ENCODE data around the gene EDARADD.
"Not testable (repeated sequence)": the region's sequence is repeated elsewhere in the genome, so short reads cannot be mapped to it uniquely, and the experiment has no call there.

Gene EDARADD

DNA sequence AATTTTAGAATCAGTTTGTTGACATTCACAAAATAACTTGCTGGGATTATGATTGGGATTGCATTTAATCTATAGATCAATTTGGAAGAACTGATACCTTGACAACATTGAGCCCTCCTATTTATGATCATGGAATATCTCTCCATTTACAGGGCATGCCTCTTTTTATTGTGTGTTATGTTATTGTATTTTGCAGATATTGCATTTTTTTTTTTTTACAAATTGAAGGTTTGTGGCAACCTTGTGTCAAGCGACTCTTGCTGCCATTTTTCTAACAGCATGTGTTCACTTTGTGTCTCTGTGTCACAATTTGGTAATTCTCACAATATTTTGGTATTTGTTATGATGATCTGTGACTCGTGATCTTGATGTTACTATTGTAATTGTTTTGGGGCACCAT, 46.3 kb downstream of the EDARADD start:
- no peak for DNase-seq

GRCh38 chr1:236450779-236451178, 56.7 kb downstream of the EDARADD start:
- DNase-seq: no peak

DNA sequence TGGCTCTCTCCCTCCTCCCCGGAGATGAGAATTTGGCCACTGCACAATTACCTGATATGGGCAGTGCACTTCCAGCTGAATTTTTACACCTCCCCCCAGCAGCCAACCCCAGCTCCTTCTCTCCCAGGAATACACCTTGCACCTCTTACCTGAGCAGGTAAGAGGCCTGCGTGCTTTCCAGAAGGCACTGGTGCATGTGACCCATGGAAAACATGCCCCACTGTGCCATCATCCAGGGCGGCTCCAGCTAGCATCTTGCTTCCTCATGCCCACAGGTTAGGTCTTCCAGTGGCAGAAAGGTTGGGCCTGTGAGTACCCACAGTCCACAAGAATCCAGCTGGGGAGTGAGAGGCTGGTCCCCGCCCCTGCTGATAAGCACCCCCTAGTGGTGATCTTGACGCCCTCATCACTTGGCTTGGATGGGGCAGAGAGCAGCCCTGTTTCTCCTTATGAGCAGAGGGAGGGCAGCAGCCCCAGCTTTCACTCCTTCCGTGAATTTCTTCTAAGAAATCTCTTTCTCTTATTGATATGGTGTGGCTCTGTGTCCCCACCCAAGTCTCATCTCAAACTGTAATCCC, 57.8 kb downstream of the EDARADD start:
- DNase-seq: peak in 1 of 2 experiments; percentile 1

DNA sequence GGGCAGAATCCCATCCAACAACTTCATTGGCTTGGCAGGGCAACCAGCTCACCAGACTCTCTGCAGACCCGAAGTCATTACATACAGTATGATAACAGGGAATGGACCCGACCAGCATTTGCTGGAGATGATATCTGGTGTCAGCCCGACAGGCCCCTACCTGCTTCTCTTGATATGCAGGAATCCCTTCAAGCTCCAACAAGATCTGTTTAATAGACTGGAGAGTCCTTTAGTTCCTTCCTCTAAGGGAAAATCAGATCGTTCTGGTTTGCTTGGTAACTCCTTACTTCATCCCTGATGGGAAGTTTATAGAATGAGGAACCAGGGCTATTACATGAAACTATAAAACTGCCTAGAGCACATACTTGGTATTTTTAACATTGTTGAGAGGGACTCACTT, 61.2 kb downstream of the EDARADD start:
- DNase-seq: no peak

DNA sequence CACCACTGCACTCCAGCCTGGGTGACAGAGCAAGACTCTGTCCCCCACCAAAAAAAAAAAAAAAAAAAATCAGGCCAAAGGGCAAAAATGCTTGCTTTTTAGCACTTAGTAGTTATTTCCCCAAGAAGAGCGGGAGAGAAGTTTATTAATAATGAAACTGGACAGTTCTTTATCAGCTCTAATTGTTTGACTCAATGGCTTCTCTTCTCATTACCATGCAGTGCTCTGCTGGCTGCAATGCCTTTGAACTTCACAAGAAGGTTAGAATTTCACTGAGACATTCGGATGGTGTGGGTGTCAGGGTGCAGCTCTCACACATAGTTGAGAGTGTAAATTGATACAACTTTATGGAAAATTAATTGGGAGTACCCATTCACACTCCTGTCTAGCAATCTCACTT, 63.7 kb downstream of the EDARADD start:
- no peak for DNase-seq

- peak; percentile 74 to 77 for DNase-seq
These were observed 64.9 kb downstream of the EDARADD start for GRCh38 chr1:236458996-236459395.

DNA sequence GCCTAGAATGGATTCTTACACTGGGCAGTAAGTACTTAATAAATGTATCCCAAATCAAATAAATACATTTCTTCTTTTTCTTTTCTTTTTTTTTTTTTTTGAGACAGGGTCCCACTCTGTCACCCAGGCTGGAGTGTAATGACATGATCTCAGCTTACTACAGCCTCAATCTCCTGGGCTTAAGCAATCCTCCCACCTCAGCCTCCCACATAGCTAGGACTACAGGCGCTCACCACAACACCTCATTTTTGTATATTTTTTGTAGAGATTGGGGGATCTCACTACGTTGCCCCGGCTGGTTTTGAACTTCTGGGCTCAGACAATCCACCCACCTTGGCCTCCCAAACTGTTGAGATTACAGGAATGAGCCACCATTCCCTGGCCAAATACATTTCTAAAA, 66.0 kb downstream of the EDARADD start:
- no peak for DNase-seq

GRCh38 chr1:236464197-236464596, 70.1 kb downstream of the EDARADD start:
- not testable (repeated sequence) for DNase-seq

DNA sequence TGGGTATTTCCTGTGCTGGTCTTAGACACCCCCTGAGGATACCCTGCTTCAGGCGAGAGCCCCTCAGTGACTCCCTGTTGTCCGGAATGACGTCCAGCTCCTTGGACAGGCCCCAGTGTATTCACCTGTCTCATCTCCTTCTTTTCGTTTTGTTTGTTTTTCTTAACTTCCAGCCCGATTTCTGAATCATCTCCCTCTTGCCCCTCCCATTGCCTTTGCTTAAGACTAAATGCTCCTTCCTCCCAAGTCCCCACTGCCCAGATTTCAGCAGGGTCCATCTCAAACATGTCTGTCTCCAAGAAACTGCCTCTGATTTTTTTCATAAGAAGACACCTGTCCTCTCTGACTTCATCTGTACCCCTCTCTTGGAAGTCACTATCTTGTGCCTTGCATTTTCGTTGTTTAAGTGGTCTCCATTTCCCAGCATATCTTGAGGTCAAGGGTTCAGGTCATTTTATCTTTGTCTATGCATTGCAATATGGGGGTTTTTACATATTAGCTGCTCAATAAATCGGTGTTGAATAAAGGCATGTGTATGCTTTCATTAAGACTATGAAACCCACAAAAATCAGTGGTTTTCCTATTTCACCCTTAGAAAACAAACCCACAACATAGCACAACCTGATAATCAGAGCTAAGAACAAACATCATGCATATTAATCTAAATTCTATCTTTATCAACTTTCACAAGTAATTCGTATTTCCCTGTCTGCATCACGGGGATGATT, 71.3 kb downstream of the EDARADD start:
- DNase-seq: no peak

GRCh38 chr1:236465959-236466303, 71.8 kb downstream of the EDARADD start:
- DNase-seq: no peak

DNA sequence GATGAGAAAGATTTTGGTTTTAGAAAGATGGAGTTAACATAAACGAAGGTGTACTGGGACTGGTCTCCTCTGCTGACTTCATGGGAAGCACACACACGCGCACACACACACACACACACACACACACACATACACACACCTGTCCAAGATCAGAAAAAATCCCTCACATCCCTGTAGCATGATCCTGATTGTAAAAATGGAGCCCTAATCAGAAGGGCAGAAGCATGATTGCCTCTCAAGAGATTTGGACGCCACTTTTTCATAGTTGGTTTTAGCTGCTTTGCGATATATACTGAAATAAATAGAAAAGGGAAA, 73.2 kb downstream of the EDARADD start:
- DNase-seq: no peak

DNA sequence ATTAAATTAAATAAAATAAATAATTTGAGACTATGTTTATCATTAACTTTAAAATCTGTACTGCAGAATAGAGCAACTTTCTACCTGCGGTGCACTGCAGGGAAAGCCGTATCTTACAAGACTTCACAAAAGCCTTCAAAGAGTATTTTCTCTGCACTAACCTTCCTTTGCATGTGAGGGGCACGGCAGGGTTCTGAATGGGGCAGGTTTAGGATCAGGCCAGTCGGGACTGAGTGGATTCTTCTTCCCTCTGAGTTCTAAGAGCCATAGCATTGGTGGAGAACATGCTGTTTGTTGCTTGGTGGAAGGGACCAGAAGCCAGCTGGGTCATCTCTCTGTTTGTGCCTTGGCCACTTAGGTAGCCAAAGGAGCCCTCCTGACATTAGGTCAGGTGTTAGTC, 74.5 kb downstream of the EDARADD start:
- no peak for DNase-seq

- no peak for DNase-seq
These were observed 75.4 kb downstream of the EDARADD start for GRCh38 chr1:236469466-236469865.

DNA sequence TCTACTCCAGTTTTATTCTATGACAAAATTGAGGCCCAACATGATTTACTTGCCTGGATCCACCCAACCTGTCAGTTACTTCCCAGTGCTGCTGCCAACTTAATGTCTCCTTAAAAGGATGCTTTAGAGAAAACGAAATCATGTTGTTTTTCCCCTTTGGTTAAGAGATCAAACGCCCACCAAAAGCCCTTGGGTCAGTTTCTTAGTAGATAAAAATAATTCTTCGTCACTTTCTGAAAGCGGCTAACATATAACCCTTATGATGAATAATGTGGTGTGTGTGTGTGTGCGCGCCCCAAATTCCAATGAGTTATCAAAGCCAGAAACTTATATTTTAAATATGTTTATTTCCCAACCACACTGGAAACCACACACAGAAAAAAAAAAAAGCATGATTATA, 77.0 kb downstream of the EDARADD start:
- DNase-seq: no peak

- DNase-seq: no peak
These were observed 77.6 kb downstream of the EDARADD start for GRCh38 chr1:236471653-236472052.

DNA sequence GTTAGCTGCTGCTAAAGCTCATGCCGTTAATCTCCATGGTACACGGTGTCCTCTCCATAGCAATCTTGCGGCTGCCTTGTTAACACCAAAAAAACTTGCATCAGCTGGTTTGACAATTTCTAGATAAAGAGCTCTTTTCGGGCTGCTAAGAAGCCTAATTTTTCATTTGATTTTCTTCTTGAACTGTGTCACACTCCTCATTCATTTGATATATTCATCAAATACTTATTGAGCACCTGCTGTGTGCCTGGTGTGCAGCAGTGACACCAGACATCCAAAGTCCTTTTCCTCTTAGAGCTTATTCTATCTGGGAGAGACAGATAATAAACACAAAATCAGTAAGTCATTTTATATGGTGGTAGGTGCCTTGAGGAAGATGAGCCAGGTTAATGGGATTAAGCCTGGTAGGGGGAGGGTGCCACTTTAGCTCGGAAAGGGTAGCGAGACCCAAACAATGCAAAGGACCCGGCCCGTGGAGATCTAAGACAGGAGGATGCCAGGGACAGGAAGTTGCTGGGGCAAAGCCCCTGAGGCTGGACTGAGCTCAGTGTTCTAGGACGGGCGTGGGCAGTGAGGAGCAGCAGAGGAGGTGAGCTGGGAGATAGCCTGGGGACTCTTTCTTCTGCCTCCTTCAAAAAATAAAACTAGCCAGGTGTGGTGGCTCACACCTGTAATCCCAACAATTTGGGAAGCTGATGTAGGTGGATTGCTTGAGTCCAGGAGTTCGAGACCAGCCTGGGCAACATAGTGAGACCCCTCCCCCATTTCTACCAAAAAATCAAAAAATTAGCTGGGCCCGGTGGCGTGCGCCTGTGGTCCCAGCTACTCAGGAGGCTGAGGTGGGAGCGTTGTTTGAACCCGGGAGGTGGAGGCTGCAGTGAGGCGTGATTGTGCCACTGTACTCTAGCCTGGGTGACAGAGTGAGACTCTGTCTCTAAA, 79.0 kb downstream of the EDARADD start:
- no peak for DNase-seq

GRCh38 chr1:236476019-236476418, 81.9 kb downstream of the EDARADD start:
- no peak for DNase-seq

DNA sequence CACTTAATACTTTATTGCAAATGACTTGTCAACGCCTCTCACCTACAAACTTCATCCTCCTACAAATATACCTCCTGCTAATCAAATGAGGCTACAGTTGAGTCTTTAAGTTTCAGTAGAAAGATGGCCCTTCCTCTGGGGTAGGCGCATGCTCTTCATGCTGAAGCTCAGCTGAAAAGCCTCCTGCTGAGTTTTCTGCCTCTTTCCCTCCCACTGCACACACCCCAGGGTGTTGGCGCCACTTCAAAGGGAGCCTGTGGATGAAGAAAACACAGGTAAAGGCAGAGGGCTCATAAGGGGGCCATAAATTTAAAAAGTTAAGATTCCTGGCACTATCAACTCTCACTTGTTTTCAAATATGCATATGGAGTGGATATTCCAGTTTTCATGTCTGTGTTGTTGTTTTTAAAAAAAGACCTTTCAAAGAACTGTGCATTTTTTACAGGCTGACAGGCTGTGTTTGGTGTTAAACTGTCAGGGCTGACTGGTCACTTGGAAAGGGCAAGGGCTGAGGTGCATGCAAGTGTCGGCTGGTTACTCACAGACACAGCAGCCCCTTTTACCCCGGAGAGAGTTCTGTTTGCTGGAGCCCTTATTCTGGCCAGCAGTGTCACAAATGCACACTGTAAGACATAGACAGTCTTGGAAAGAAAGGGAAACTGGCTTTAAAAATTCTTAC, 86.8 kb downstream of the EDARADD start:
- no peak for DNase-seq

- DNase-seq: no peak
These were observed 90.4 kb downstream of the EDARADD start for GRCh38 chr1:236484310-236484971.

GRCh38 chr1:236486356-236487002, 92.4 kb downstream of the EDARADD start:
- no peak for DNase-seq

DNA sequence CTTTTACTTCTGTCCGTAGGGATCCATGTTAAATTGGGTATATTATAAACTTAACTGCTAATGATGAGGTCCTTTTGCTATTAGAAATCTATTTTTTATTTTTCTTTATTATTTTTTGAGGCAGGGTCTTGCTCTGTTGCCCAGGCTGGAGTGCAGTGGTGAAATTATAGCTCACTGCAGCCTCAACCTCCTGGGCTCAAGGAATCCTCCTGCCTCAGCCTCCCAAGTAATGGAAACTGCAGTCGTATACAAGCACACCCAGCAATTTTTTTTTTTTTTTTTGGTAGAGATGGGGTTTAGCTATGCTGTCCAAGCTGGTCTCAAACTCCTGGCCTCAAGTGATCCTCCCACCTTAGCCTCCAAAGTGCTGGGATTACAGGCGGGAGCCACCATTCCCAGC, 95.1 kb downstream of the EDARADD start:
- DNase-seq: not testable (repeated sequence)

GRCh38 chr1:236489710-236490377, 95.8 kb downstream of the EDARADD start:
- DNase-seq: peak; percentile 74 to 79

Data from NCI-H526 (cell line).